Measurements from ENCODE around the gene TPM3. TPM values are rescaled to one million over a fixed set of nuclear protein-coding genes. Genes with fewer than 3 reads are reported as not detected.

The TPM3 gene
- 919 TPM for total RNA-seq (2013)
- polyA plus RNA-seq (1,000 to 10,000 TPM in 2 of 3 donors, 100 to 1,000 TPM in 1; 418 to 1,159 (median 1,153) TPM), polyA minus RNA-seq (210 and 388 TPM in 2 replicates), total RNA-seq (281 to 677 (median 514) reads per million in 11 experiments)

- no peaks in the 10 kb centered on the region for H3K27me3 ChIP-seq (ENCODE audit: control insufficient read depth in 2 of 2, insufficient read depth in 2 of 2, low read length in 2 of 2)
- peak within 1 kb of the TSS in 1 of 3 experiments; percentile 6 for H3K4me3 ChIP-seq (replicated peaks in 1 of 3; ENCODE audit: low read depth in 2 of 3, low read length in 3 of 3)
- H3K27ac Mint-ChIP-seq = peak within 1 kb of the TSS; percentile 31 to 75 (median 51)
- peak within 1 kb of the TSS in 1 of 2 donors; percentile 8 for H3K4me3 Mint-ChIP-seq
- peak within 1 kb of the TSS; percentile 6 for H3K4me2 ChIP-seq (replicated peaks; ENCODE audit: extremely low read depth, low read length, poor library complexity, severe bottlenecking)
- peak in 2 of 3 donors; percentile 26 to 45 for DNase-seq
- no peaks in the 10 kb centered on the region for H3K9me3 Mint-ChIP-seq
- H3K9me3 ChIP-seq (replicated peaks in 1 of 2; ENCODE audit: control insufficient read depth in 1 of 2, insufficient read depth in 1 of 2, low read length in 2 of 2) = no peaks in the 10 kb centered on the region
- no peaks in the 10 kb centered on the region for H3K36me3 ChIP-seq (replicated peaks in 1 of 2; ENCODE audit: control insufficient read depth in 1 of 2, insufficient read depth in 2 of 2, low read length in 2 of 2)
- no peak within 1 kb of the TSS for H3K27ac ChIP-seq (ENCODE audit: low read depth in 1 of 2, low read length in 2 of 2)
- peak within 1 kb of the TSS; percentile 9 for H3K9ac ChIP-seq (ENCODE audit: insufficient read depth, low read length, poor library complexity, severe bottlenecking)
- no peak within 1 kb of the TSS for H2AFZ ChIP-seq (ENCODE audit: insufficient read depth, low read depth, low read length, poor library complexity, severe bottlenecking)
- TF ChIP-seq CTCF (IDR thresholded peaks at IDR 0.05) = no peak
- WGBS (ENCODE audit: insufficient coverage) = no CpG with 5 or more reads among the region's 1 CpG
- H3K4me1 ChIP-seq (ENCODE audit: control insufficient read depth in 1 of 2, insufficient read depth in 2 of 2, low read length in 2 of 2) = peaks cover 26 to 35% of the 10 kb centered on the region in 2 donors
- no peaks in the 10 kb centered on the region for H3K36me3 Mint-ChIP-seq
- H3K4me1 Mint-ChIP-seq = peaks cover 42% of the 10 kb centered on the region
- H4K20me1 ChIP-seq (ENCODE audit: insufficient read depth, low read length) = no peaks in the 10 kb centered on the region
- intact Hi-C loops (cut with micrococcal nuclease) = no loop called here
- peaks cover 0 to 3% (median 2%) of the 10 kb centered on the region in 3 donors for H3K27me3 Mint-ChIP-seq (ENCODE audit: low read depth in 3 of 3)
- no peaks in the 10 kb centered on the region for H3K79me2 ChIP-seq (ENCODE audit: insufficient read depth, low read length)
Observed at GRCh38 chr1:154191990-154192461, at the start of gene TPM3. TPM3 (minus strand) TSS chr1:154192100; CDS start chr1:154192018, 82 bp downstream.

- no peak for TF ChIP-seq CTCF (IDR thresholded peaks at IDR 0.05)
- H3K27ac Mint-ChIP-seq = no peak overlapping the region
- no peak overlapping the region for H3K4me3 Mint-ChIP-seq
- H3K27me3 Mint-ChIP-seq (ENCODE audit: low read depth in 3 of 3) = no peaks in the 10 kb centered on the region
- Histone ChIP-seq H3K36me3 (replicated peaks in 1 of 2; ENCODE audit: control insufficient read depth in 1 of 2, insufficient read depth in 2 of 2, low read length in 2 of 2) (peaks cover 97 to 100% of the 10 kb centered on the region in 2 donors), H3K27ac (ENCODE audit: low read depth in 1 of 2, low read length in 2 of 2) (no peak overlapping the region), H3K4me1 (ENCODE audit: control insufficient read depth in 1 of 2, insufficient read depth in 2 of 2, low read length in 2 of 2) (no peaks in the 10 kb centered on the region), H3K79me2 (ENCODE audit: insufficient read depth, low read length) (peaks cover 55% of the 10 kb centered on the region), H3K4me2 (replicated peaks; ENCODE audit: extremely low read depth, low read length, poor library complexity, severe bottlenecking) (no peak overlapping the region), H4K20me1 (ENCODE audit: insufficient read depth, low read length) (peaks cover 66% of the 10 kb centered on the region), H3K4me3 (replicated peaks in 1 of 3; ENCODE audit: low read depth in 2 of 3, low read length in 3 of 3) (no peak overlapping the region), H3K9me3 (replicated peaks in 1 of 2; ENCODE audit: control insufficient read depth in 1 of 2, insufficient read depth in 1 of 2, low read length in 2 of 2) (no peaks in the 10 kb centered on the region), H3K9ac (ENCODE audit: insufficient read depth, low read length, poor library complexity, severe bottlenecking) (no peak overlapping the region), H2AFZ (ENCODE audit: insufficient read depth, low read depth, low read length, poor library complexity, severe bottlenecking) (no peak overlapping the region), H3K27me3 (ENCODE audit: control insufficient read depth in 2 of 2, insufficient read depth in 2 of 2, low read length in 2 of 2) (no peaks in the 10 kb centered on the region)
- intact Hi-C loops (cut with micrococcal nuclease) = no loop called here
- H3K9me3 Mint-ChIP-seq = no peaks in the 10 kb centered on the region
- DNase-seq = no peak
- WGBS (ENCODE audit: insufficient coverage) = no CpG with 5 or more reads among the region's 3 CpGs
- H3K4me1 Mint-ChIP-seq = no peaks in the 10 kb centered on the region
- H3K36me3 Mint-ChIP-seq = peaks cover 89 to 100% of the 10 kb centered on the region in 2 donors
Observed at GRCh38 chr1:154240294-154240833, 48.5 kb upstream of the TPM3 start.

Measured in CD14-positive monocyte (primary cell).